GM12872 (cell line): ENCODE data around the gene CPED1.

Source experiments
- CTCF ChIP-seq: IDR thresholded peaks from 3 replicates; pipeline ENCODE4 v1.5.1; 2011; ENCODE audit warnings: low read depth, mild to moderate bottlenecking, low read length, moderate library complexity; ENCODE audit not compliant: insufficient read depth

The CPED1 gene

GRCh38 chr7:120960714-120961113 lies 27.8 kb upstream of the CPED1 start:
- TF ChIP-seq CTCF: no peak

- TF ChIP-seq CTCF: no peak
These were observed 26.8 kb upstream of the CPED1 start for GRCh38 chr7:120961638-120962173.

- TF ChIP-seq CTCF: no peak
These were observed 24.4 kb upstream of the CPED1 start for GRCh38 chr7:120964088-120964487.

- no peak for TF ChIP-seq CTCF
These were observed 21.6 kb upstream of the CPED1 start for GRCh38 chr7:120966961-120967360.

- TF ChIP-seq CTCF: no peak
These were observed 14.7 kb upstream of the CPED1 start for GRCh38 chr7:120973849-120974248.

- TF ChIP-seq CTCF: no peak
These were observed 8.6 kb upstream of the CPED1 start for GRCh38 chr7:120979765-120980499.

GRCh38 chr7:120981117-120981516 lies 7.4 kb upstream of the CPED1 start:
- TF ChIP-seq CTCF: no peak
